Activated T-helper 2 cell treated with anti-CD3 and anti-CD28 coated beads, Interferon-gamma antibody, Interleukin-2, Interleukin-4, amounts not matched to agents 10 μg/mL and 5 μg/mL and 100 μg/mL, durations not matched to agents 14 hours and 24 hours and 36 hours (primary cell): ENCODE measurements around the gene DUS4L. TPM values are rescaled to one million over a fixed set of nuclear protein-coding genes. Genes with fewer than 3 reads are reported as not detected.

ENCODE experiments used
- DNase-seq: peaks from one replicate; pipeline ENCODE4 v3.0.0; 2021; ENCODE audit warnings: low spot score
- H3K27ac Mint-ChIP-seq: one replicate; pipeline ENCODE4 v1.8.0; 2021; ENCODE audit warnings: mixed read lengths
- H3K27me3 Mint-ChIP-seq: one replicate; pipeline ENCODE4 v1.8.0; 2021; ENCODE audit warnings: low read depth, mixed read lengths
- H3K36me3 Mint-ChIP-seq: one replicate; pipeline ENCODE4 v1.8.0; 2021; ENCODE audit warnings: low read depth, mixed read lengths
- H3K4me1 Mint-ChIP-seq: one replicate; pipeline ENCODE4 v1.8.0; 2021; ENCODE audit warnings: low read depth, mixed read lengths
- H3K4me3 Mint-ChIP-seq: one replicate; pipeline ENCODE4 v1.8.0; 2021; ENCODE audit warnings: low read depth, mild to moderate bottlenecking, moderate library complexity, mixed read lengths
- H3K9me3 Mint-ChIP-seq: one replicate; pipeline ENCODE4 v1.8.0; 2021; ENCODE audit warnings: mixed read lengths
- intact Hi-C: fragments of 100-400 bp; cut with micrococcal nuclease; formaldehyde crosslinking; loops from one replicate; pipeline ENCODE4 v1.15.1; 2023
- total RNA-seq: library from RNA; stranded (reverse); gene quantifications from 2 replicates; pipeline ENCODE4 v1.2.3, GENCODE V29; 2022

The DUS4L gene
- total RNA-seq, 1 donor from 2014 or later: 10.8 TPM

GRCh38 chr7:107606303-107606702 lies 42.5 kb downstream of the DUS4L start:
- Mint-ChIP-seq H3K4me3 (no peak overlapping the region), H3K36me3 (peaks cover 40% of the 10 kb centered on the region), H3K27ac (no peak overlapping the region), H3K27me3 (no peaks in the 10 kb centered on the region), H3K4me1 (peaks cover 7% of the 10 kb centered on the region), H3K9me3 (no peaks in the 10 kb centered on the region)
- DNase-seq: no peak
- intact Hi-C loops: no loop called here

DNA sequence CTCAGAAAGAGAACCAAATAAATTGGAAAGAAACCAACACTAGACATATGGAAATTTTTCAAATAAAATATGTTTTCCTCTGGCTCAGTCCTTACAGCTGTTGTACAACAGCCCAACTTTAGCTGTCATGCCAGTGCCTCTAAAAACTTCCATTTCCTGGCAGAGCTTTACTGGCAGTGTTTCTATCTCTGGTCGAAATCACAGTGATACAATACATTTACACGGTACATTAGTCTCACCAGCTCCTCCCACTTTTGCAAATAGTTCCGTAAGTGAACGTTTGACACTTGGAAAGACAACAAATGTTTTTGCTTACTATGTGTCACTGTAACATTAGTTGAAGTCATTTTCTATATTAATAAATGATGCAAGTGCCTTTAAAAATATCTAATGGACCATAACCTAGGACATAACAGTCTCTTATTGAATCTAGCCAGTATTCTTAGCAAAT lies 46.1 kb downstream of the DUS4L start:
- no peaks in the 10 kb centered on the region for H3K27me3 Mint-ChIP-seq
- H3K27ac Mint-ChIP-seq: no peak overlapping the region
- intact Hi-C loops: no loop called here
- H3K36me3 Mint-ChIP-seq: peaks cover 52% of the 10 kb centered on the region
- no peaks in the 10 kb centered on the region for H3K9me3 Mint-ChIP-seq
- no peak overlapping the region for H3K4me3 Mint-ChIP-seq
- H3K4me1 Mint-ChIP-seq: peaks cover 16% of the 10 kb centered on the region
- DNase-seq: no peak

- Mint-ChIP-seq H3K4me3 (no peak overlapping the region), H3K4me1 (peaks cover 15% of the 10 kb centered on the region), H3K27ac (no peak overlapping the region)
Observed at GRCh38 chr7:107610323-107610722, 46.6 kb downstream of the DUS4L start.

GRCh38 chr7:107613439-107613838 lies 49.7 kb downstream of the DUS4L start:
- DNase-seq: no peak
- intact Hi-C loops: no loop called here
- Mint-ChIP-seq H3K27ac (no peak overlapping the region), H3K4me3 (no peak overlapping the region), H3K27me3 (no peaks in the 10 kb centered on the region), H3K9me3 (no peaks in the 10 kb centered on the region), H3K36me3 (peaks cover 63% of the 10 kb centered on the region), H3K4me1 (peaks cover 18% of the 10 kb centered on the region)

More at GRCh38 chr7:107610323-107610722, 46.6 kb downstream of the DUS4L start:
- no peaks in the 10 kb centered on the region for H3K27me3 Mint-ChIP-seq
- H3K36me3 Mint-ChIP-seq: peaks cover 51% of the 10 kb centered on the region
- no peak for DNase-seq
- H3K9me3 Mint-ChIP-seq: no peaks in the 10 kb centered on the region
- intact Hi-C loops: no loop called here

DNA sequence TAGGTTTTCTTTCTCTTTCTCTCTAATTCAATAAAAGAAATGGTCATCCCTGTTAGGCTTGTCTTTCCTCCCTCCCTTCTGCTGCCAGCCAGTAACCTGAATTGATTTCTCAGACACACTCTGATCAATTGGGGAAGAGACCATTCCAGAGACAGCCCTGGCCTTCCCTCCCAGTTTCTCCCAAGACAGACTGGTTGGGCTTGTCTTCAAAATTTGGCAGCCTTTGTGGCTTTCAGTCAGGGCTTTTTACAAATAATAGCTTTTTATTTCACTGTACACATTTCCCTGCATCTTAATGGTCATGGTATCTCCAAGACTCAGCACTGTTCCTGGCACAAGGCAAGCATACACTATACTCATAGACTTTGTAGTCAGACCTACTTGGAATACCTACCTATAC lies 50.2 kb downstream of the DUS4L start:
- intact Hi-C loops: no loop called here
- Mint-ChIP-seq H3K4me3 (no peak overlapping the region), H3K4me1 (peaks cover 18% of the 10 kb centered on the region), H3K27ac (no peak overlapping the region), H3K36me3 (peaks cover 58% of the 10 kb centered on the region), H3K9me3 (no peaks in the 10 kb centered on the region), H3K27me3 (no peaks in the 10 kb centered on the region)
- DNase-seq: no peak

DNA sequence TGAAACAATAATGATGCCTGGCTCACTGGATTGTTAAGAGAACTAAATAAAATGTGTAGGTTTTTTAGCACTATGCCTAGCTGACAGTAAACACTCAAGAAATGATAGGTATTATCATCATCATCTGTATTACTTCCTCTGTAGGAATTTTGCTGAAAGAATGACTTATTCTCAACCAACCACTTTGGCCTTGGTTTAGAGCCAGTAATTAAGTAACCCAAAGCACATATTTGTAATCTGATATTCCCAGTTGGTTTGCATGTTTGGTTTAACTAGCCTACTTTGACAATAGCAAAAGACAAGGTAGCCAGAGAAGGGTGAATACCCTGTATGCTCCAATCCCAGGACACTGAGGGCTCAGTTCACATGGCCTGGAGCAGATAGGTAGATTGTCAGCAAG lies 50.7 kb downstream of the DUS4L start:
- intact Hi-C loops: no loop called here
- DNase-seq: no peak
- Mint-ChIP-seq H3K4me1 (peaks cover 18% of the 10 kb centered on the region), H3K36me3 (peaks cover 53% of the 10 kb centered on the region), H3K9me3 (no peaks in the 10 kb centered on the region), H3K27ac (no peak overlapping the region), H3K4me3 (no peak overlapping the region), H3K27me3 (no peaks in the 10 kb centered on the region)

- Mint-ChIP-seq H3K27me3 (no peaks in the 10 kb centered on the region), H3K4me1 (peaks cover 18% of the 10 kb centered on the region), H3K27ac (no peak overlapping the region), H3K9me3 (no peaks in the 10 kb centered on the region), H3K36me3 (peaks cover 49% of the 10 kb centered on the region), H3K4me3 (no peak overlapping the region)
- DNase-seq: no peak
- intact Hi-C loops: loop anchor here (5.0 kb wide), 1 partner anchor 56 kb away; no protein-coding TSS in a partner anchor
Observed at GRCh38 chr7:107615910-107616680, 52.3 kb downstream of the DUS4L start.

- Mint-ChIP-seq H3K36me3 (peaks cover 10% of the 10 kb centered on the region), H3K9me3 (peaks cover 5% of the 10 kb centered on the region), H3K4me1 (no peaks in the 10 kb centered on the region), H3K27me3 (no peaks in the 10 kb centered on the region), H3K27ac (no peak overlapping the region), H3K4me3 (no peak overlapping the region)
- intact Hi-C loops: no loop called here
- DNase-seq: no peak
Observed at GRCh38 chr7:107622429-107622828, 58.7 kb downstream of the DUS4L start.

DNA sequence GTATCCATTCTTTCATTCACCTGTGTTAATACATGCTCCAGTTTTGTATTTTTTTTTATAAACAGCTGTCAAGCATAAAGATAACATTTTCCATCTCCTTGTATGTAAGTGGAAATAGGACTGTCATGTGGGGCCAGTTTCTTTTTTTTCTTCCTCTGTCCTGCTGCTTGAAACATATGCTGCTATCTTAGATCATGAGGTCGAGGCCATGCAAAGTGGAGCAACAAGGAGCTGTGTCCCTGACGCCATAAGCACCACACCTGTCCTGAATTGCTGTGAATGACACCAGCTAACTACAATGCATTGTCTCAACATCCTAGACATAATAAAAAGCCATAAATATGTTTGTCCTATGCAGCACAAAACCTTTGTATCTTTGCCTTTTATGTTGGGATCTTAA lies 59.1 kb downstream of the DUS4L start:
- Mint-ChIP-seq H3K27ac (no peak overlapping the region), H3K4me3 (no peak overlapping the region), H3K27me3 (no peaks in the 10 kb centered on the region), H3K9me3 (peaks cover 5% of the 10 kb centered on the region), H3K4me1 (no peaks in the 10 kb centered on the region), H3K36me3 (peaks cover 13% of the 10 kb centered on the region)
- intact Hi-C loops: no loop called here
- no peak for DNase-seq

DNA sequence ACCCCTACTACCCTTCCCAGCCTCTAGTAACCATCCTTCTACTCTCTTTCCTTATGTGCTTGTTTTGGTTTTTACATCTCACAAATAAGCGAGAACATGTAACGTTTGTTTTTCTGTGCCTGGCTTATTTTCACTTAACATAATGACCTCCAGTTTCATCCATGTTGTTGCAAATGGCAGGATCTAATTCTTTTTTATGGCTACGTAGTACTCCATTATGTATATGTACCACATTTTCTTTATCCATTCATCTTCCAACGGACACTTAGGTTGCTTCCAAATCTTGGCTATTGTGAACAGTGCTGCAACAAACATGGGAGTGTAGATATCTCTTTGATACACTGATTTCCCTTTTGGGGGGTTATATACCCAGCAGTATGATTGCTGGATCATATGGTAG lies 63.2 kb downstream of the DUS4L start:
- Mint-ChIP-seq H3K4me3 (no peak overlapping the region), H3K36me3 (peaks cover 26% of the 10 kb centered on the region), H3K27me3 (no peaks in the 10 kb centered on the region), H3K9me3 (peaks cover 5% of the 10 kb centered on the region), H3K4me1 (peaks cover 13% of the 10 kb centered on the region), H3K27ac (no peak overlapping the region)
- DNase-seq: no peak
- intact Hi-C loops: no loop called here

Other genes starting within 250 kb of the DUS4L start
- not detected in 2 replicates for gene GPR22, start 93.9 kb upstream of the DUS4L start, total RNA-seq
- 35.2 and 36.0 TPM in 2 replicates for gene COG5, start 51 bp upstream of the DUS4L start, total RNA-seq
- 46.6 and 52.0 TPM in 2 replicates for gene BCAP29, start 16.3 kb downstream of the DUS4L start, total RNA-seq
- gene SLC26A4, start 96.9 kb downstream of the DUS4L start, total RNA-seq: 3.6 and 3.9 TPM in 2 replicates
- 39.1 and 43.7 TPM in 2 replicates for gene CBLL1, start 180.2 kb downstream of the DUS4L start, total RNA-seq
- gene SLC26A3, start 239.3 kb downstream of the DUS4L start, total RNA-seq: not detected in 2 replicates